GM12865 (cell line): ENCODE data around the gene ATG5.

ENCODE experiments used
- DNase-seq: peaks from one replicate; pipeline ENCODE4 v3.0.0; 2010; ENCODE audit warnings: low read depth
- H3K4me3 ChIP-seq: 2 replicates; pipeline ENCODE4 v1.5.1; 2011; ENCODE audit warnings: mild to moderate bottlenecking, low read depth, low read length, control low read depth
- CTCF ChIP-seq: IDR thresholded peaks from 2 replicates; pipeline ENCODE4 v1.5.1; 2011; ENCODE audit warnings: low read length, control low read depth, low read depth, inconsistent platforms; ENCODE audit not compliant: insufficient read depth; ENCODE audit errors: missing control alignments

Gene ATG5

GRCh38 chr6:106334646-106335448 lies 9.3 kb upstream of the ATG5 start:
- peak; percentile 73 for DNase-seq
- no peak overlapping the region for H3K4me3 ChIP-seq
- peak; percentile 60 for TF ChIP-seq CTCF

GRCh38 chr6:106324726-106325335 lies 729 bp downstream of the ATG5 start:
- no peak for TF ChIP-seq CTCF
- no peak for DNase-seq

GRCh38 chr6:106321940-106322339 lies 3.6 kb downstream of the ATG5 start:
- TF ChIP-seq CTCF: no peak
- no peak for DNase-seq
- no peak overlapping the region for H3K4me3 ChIP-seq

More at GRCh38 chr6:106324726-106325335, 729 bp downstream of the ATG5 start:
- H3K4me3 ChIP-seq: peak overlapping the region; percentile 81

GRCh38 chr6:106318851-106319250 lies 6.7 kb downstream of the ATG5 start:
- TF ChIP-seq CTCF: no peak

GRCh38 chr6:106318061-106318460 lies 7.5 kb downstream of the ATG5 start:
- no peak overlapping the region for H3K4me3 ChIP-seq
- DNase-seq: no peak
- TF ChIP-seq CTCF: no peak

More at GRCh38 chr6:106318851-106319250, 6.7 kb downstream of the ATG5 start:
- no peak overlapping the region for H3K4me3 ChIP-seq
- no peak for DNase-seq

GRCh38 chr6:106316375-106316766 lies 9.2 kb downstream of the ATG5 start:
- H3K4me3 ChIP-seq: no peak overlapping the region
- DNase-seq: no peak
- TF ChIP-seq CTCF: no peak
